Activated naive CD8-positive, alpha-beta T cell treated with anti-CD3 and anti-CD28 coated beads for 36 hours (primary cell): ENCODE results near the gene SBNO2. TPM values are rescaled to one million over a fixed set of nuclear protein-coding genes. Genes with fewer than 3 reads are reported as not detected.
A peak's percentile ranks its signal among the peaks of the same experiment; 100 is the strongest.

Experiments
- DNase-seq: peaks from one replicate; pipeline ENCODE4 v3.0.0; 2021
- H3K27ac Mint-ChIP-seq: one replicate; pipeline ENCODE4 v1.8.0; 2022; ENCODE audit warnings: mild to moderate bottlenecking, moderate library complexity, mixed read lengths
- H3K27me3 Mint-ChIP-seq: one replicate; pipeline ENCODE4 v1.8.0; 2022; ENCODE audit warnings: mild to moderate bottlenecking, mixed read lengths
- H3K36me3 Mint-ChIP-seq: one replicate; pipeline ENCODE4 v1.8.0; 2021; ENCODE audit warnings: mild to moderate bottlenecking, mixed read lengths
- H3K4me1 Mint-ChIP-seq: one replicate; pipeline ENCODE4 v1.8.0; 2021; ENCODE audit warnings: mixed read lengths
- H3K4me3 Mint-ChIP-seq: one replicate; pipeline ENCODE4 v1.8.0; 2022; ENCODE audit warnings: mild to moderate bottlenecking, moderate library complexity, mixed read lengths
- H3K9me3 Mint-ChIP-seq: one replicate; pipeline ENCODE4 v1.8.0; 2022; ENCODE audit warnings: mixed read lengths
- total RNA-seq, 2 experiments: library from RNA; stranded (reverse); gene quantifications; one replicate each; pipeline ENCODE4 v1.2.3, GENCODE V29; 2021

SBNO2 gene
- total RNA-seq, 2 experiments from 2014 or later = 50.5 to 51.6 TPM

DNA sequence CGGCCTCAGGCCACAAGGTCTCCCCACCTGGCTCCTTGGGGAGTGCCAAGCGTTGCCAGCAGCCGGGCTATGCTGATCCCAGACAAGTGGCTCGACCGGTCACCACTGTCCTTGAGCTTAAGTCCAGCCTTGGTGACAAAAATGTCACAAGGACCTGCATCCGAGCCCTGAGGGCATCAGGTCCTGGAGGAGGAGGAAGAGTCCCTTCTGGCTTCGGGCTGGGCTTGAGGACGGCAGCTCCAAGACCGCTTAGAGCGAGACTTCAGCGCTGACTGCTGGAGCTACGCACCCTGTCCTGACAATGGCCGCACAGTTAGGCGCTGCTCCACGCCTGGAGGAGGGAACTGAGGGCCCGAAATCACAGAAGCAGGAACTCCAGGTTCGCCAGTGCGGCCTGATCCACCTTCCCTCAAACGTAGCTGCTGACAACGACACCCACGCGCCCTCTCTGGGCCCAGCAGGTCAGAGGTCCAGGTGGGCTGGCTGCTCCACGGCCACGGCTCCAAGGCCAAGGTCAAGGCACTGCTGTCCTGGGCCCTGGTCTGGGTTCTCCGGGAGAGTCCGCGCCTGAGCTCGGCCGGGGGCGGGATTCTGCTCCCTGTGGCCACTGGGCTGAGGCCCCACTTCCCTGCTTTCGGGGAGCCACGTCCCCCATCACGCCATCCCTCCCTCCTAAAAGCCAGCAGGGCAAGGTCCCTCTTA, 7.0 kb downstream of the SBNO2 start:
- no peak for DNase-seq
- Mint-ChIP-seq H3K4me1 (peaks cover 14% of the 10 kb centered on the region), H3K4me3 (no peak overlapping the region), H3K9me3 (no peaks in the 10 kb centered on the region), H3K27me3 (no peaks in the 10 kb centered on the region), H3K36me3 (peaks cover 2% of the 10 kb centered on the region), H3K27ac (no peak overlapping the region)

DNA sequence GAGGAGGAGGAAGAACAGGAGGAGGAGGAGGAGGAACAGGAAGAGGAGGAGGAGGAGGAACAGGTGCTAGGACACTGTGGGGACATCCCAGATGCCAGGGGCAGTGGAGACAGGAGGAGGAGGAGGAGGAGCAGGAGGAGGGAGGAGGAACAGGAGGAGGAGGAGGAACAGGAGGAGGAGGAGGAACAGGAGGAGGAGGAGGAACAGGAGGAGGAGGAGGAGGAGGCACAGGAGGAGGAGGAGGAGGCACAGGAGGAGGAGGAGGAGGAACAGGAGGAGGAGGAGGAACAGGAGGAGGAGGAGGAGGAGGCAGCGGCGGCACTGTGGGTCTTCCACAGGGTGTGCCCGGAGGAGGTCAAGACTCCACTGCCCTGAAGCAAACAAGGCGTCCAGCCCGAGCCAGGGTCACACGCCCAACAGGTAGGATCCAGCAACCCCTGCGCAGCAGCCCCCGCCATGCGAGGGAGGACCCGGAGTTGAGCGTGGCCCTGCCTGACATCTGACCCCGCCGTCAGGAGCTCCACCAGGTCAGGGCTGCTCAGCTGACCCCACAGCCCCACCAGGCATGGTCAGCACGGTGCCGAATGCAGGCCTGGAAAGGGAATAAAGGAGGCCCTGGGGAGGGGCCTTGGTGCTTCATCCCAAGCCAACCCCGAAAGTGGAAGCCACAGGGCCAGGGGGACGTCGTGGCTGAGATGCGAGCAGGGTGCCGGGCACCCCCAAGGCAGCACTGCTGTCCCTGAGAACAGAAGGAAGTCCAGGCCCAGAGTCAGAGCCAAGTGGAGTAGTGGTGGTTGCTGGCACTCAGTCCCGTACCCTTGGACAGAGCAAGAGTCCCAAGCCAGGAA, 9.2 kb downstream of the SBNO2 start:
- H3K4me3 Mint-ChIP-seq = no peak overlapping the region
- H3K9me3 Mint-ChIP-seq = no peaks in the 10 kb centered on the region
- DNase-seq = no peak
- H3K36me3 Mint-ChIP-seq = peaks cover 2% of the 10 kb centered on the region
- no peaks in the 10 kb centered on the region for H3K27me3 Mint-ChIP-seq
- peak overlapping the region; percentile 34 for H3K27ac Mint-ChIP-seq
- peaks cover 5% of the 10 kb centered on the region for H3K4me1 Mint-ChIP-seq

DNA sequence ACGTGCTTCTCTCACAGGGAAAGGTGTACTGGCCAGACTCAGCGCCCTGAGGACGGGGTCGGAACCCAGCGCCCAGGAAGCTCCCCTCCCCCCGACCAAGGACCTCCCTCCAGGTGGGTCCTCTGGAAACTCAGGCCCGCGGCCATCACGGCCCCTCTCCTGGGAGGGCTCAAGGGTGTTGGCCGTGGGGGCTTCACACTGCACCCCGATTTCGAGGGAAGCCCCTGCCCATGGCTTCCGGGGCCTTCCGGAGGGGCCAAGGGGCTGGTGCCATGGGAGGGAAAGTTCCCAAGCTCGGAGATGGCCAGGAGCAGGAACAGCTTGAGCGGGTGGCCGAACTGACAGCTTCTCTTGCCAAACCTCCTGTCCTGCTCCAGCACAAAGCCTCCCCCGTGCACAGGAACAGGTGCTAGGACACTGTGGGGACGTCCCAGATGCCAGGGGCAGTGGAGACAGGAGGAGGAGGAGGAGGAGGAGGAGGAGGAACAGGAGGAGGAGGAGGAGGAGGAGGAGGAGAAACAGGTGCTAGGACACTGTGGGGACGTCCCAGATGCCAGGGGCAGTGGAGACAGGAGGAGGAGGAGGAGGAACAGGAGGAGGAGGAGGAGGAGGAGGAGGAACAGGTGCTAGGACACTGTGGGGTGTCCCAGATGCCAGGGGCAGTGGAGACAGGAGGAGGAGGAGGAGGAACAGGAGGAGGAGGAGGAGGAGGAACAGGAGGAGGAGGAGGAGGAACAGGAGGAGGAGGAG, 10.0 kb downstream of the SBNO2 start:
- Mint-ChIP-seq H3K9me3 (no peaks in the 10 kb centered on the region), H3K4me3 (no peak overlapping the region), H3K4me1 (no peaks in the 10 kb centered on the region), H3K36me3 (peaks cover 2% of the 10 kb centered on the region), H3K27ac (no peak overlapping the region), H3K27me3 (no peaks in the 10 kb centered on the region)
- DNase-seq = no peak

DNA sequence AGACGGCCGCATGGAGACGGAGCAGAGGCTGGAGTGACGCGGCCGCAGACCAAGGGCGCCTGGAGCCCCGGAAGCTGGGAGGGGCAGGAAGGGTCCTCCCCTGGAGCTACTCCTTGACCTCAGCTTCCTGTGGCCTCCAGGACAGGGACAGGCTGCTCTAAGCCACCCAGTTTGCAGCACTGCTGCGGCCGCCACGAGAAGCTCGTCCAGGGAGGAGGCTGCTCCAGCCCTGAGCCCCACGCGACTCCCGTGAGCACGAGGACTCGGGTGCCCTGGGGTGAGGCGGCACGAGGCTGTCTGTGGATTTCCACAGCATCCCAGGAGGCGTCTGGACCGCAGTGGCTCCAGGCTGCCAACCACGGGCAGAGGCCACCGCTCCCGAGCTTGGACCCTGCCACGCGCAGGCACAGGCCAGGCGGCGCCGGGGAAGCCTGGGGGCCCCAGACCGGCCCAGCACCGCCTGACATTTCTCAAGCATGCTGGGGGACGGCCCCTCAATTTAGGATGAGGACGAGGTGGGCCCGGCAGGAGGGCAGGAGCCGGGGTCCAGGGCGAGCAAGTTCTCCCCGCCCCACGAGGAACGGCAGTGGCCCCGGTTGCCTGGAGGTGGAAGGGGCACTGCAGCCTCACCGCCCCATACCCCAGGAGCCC, 10.7 kb downstream of the SBNO2 start:
- no peaks in the 10 kb centered on the region for H3K27me3 Mint-ChIP-seq
- no peaks in the 10 kb centered on the region for H3K4me1 Mint-ChIP-seq
- no peak for DNase-seq
- no peaks in the 10 kb centered on the region for H3K9me3 Mint-ChIP-seq
- no peak overlapping the region for H3K4me3 Mint-ChIP-seq
- no peak overlapping the region for H3K27ac Mint-ChIP-seq
- H3K36me3 Mint-ChIP-seq = no peaks in the 10 kb centered on the region

DNA sequence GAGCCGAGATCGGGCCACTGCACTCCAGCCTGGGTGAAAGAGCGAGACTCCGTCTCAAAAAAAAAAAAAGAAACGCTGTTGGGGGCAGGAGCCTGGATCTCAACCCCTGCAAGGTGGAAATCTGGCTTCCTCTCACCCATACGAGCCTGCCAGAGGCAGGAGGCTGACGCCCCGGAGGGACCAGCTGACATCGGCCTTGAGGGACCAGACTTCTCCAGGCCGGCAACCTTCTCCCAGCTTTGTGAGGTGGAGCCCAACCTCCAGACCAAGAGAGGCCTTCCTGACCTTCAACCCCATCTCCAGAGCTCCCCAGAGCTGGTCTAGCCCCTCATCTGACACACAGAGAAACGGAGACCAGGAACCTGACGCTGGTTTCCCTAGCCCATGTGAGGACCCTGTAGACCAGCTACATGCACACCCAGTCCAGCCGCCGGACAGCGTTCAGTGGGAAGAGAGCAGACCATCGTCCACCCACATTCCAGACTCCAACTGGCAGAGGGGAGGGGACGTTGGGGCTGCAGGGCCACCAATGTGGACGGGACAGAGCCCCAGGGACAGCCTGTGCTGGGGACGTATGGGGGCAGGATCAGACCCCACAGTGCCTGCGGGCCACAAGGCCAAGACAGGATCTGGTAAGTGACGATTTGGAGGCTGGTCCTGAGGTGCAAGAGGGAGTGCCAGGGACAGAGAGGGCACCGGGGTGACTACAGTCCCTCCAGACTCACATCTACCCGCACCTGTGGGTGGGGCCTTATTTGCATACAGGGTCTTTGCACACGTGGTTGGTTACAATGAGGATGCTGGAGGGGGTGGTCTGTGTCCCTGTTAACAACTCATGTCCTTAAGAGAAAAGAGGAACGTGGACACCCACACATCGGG, 11.4 kb downstream of the SBNO2 start:
- no peaks in the 10 kb centered on the region for H3K27me3 Mint-ChIP-seq
- H3K27ac Mint-ChIP-seq = no peak overlapping the region
- H3K9me3 Mint-ChIP-seq = no peaks in the 10 kb centered on the region
- no peaks in the 10 kb centered on the region for H3K4me1 Mint-ChIP-seq
- DNase-seq = no peak
- H3K4me3 Mint-ChIP-seq = no peak overlapping the region
- H3K36me3 Mint-ChIP-seq = peaks cover 2% of the 10 kb centered on the region

DNA sequence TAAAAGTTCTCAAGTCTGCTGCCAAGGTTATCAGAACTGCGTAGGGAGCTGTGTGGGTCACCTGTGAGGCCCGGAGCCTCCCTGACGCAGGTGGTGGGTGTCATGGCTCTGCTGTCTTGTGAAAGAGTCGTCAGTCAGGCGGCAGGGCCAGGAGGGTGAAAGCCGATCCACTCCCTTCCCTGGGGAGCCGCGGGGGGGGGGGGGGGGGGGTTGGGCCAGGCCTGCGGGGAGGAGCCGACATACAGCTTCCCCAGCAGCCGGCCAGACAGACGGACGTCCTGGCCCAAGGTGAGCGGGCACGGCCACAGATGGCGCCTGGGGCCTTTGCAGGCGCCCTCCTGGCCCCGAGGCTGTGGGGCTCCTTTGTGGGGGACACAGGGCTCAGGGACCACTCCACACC, 12.4 kb downstream of the SBNO2 start:
- H3K27me3 Mint-ChIP-seq = no peaks in the 10 kb centered on the region
- H3K4me3 Mint-ChIP-seq = no peak overlapping the region
- H3K4me1 Mint-ChIP-seq = no peaks in the 10 kb centered on the region
- H3K9me3 Mint-ChIP-seq = no peaks in the 10 kb centered on the region
- no peak overlapping the region for H3K27ac Mint-ChIP-seq
- peaks cover 2% of the 10 kb centered on the region for H3K36me3 Mint-ChIP-seq
- no peak for DNase-seq

DNA sequence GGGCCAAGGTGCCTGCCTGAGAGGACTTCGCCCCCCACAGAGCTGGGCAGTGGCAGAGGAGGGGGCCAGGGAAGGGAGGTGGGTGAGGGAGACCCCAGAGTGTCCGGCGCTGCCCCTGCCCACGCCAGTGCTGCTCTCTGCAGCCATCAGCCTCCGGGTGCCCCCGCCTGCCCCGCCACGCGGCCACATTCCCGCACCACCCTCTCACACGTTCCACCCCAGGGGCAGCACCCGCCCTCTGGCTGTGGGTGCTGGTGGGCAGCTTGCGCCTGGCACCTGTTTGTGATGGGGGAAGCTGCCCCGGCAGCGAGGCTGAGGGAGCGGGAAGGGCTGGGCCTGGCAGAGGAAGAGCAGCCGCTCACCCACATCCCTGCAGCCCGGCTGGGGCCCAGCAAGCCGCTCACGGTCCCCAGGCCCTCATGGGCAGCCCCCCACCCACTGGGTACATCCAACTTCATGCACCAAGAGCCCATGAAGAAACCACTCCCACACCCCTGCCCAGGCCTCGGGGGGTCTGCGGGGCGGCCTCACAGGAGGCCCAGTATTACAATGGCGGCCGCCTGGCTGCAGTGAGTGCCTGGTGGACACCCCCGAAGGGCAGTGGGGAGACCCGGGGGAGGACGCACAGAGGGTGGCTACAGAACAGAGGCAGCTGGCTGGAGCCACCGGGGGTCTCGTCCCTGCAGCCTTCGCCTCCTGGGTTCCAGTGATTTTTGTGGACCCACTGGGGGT, 14.0 kb downstream of the SBNO2 start:
- H3K4me1 Mint-ChIP-seq = no peaks in the 10 kb centered on the region
- no peak overlapping the region for H3K27ac Mint-ChIP-seq
- peaks cover 2% of the 10 kb centered on the region for H3K36me3 Mint-ChIP-seq
- H3K9me3 Mint-ChIP-seq = no peaks in the 10 kb centered on the region
- no peaks in the 10 kb centered on the region for H3K27me3 Mint-ChIP-seq
- no peak overlapping the region for H3K4me3 Mint-ChIP-seq
- no peak for DNase-seq

DNA sequence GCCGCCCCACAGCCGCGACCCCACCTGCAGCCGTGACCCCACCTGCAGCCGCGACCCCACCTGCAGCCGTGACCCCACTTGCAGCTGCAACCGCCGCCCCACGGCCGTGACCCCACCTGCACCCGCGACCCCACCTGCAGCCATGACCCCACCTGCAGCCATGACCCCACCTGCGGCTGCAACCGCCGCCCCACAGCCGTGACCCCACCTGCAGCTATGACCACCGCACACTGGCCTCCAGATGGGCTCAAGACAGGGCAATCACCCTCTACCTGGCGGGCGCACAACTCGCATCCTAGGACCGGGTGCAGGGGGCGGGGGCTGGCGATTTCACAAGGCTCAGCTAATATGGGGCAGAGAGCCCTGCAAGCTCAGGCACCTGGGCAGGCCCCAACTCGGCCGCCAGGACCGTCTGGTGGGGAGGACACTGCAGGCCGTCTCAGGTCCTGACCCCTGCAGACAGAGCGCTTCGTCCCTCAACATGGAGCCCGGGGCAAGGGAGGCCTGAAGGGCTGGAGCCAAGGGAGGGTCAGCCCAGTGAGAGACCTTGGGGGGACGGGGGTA, 15.1 kb downstream of the SBNO2 start:
- Mint-ChIP-seq H3K27ac (no peak overlapping the region), H3K9me3 (no peaks in the 10 kb centered on the region), H3K4me3 (no peak overlapping the region), H3K27me3 (no peaks in the 10 kb centered on the region), H3K36me3 (peaks cover 2% of the 10 kb centered on the region), H3K4me1 (no peaks in the 10 kb centered on the region)
- no peak for DNase-seq

DNA sequence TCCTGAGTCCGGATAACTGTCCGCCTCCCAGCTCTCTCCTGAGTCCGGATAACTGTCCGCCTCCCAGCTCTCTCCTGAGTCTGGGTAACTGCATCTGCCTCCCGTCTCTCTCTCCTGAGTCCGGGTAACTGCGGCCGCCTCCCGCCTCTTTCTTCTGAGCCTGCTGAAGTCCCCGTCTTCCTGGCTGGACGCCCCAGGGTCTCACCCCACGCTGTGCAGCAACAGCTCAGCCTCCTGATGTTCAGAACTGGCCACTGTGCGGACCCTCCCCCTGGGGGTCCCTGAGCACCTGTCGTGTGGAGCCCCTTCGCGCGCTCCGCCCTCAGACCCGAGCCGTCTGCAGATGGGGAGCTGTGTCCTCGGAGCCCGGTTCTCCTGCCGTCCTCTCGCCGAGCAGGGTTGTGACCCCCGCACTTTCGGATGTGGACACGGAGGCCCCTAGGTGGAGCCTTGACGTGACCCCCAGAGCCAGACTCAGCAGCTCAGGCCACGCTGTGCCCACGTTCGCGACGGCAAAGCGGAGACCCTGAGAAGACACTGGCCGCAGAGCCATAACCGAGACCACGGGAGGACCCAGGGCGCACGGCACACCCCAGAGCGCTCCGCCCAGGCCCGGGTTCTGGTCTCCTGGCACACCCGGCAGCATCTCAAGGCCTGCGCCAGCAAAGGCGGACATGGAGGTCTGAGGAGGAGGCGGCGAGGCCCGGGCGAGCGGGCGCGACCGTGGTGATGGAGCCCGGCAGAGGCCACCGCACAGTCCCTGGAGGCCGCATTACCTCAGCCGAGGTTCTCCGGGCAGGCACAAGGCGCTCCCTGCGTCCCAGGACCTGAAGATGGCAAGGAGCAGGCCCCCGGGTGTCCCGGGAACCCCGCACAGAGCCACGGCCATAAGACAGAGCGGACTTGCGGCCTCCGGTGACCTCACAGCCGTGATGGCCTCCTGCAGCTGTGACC, 15.9 kb downstream of the SBNO2 start:
- Mint-ChIP-seq H3K4me1 (no peaks in the 10 kb centered on the region), H3K9me3 (no peaks in the 10 kb centered on the region), H3K27ac (no peak overlapping the region), H3K27me3 (no peaks in the 10 kb centered on the region), H3K4me3 (no peak overlapping the region), H3K36me3 (peaks cover 2% of the 10 kb centered on the region)
- no peak for DNase-seq

DNA sequence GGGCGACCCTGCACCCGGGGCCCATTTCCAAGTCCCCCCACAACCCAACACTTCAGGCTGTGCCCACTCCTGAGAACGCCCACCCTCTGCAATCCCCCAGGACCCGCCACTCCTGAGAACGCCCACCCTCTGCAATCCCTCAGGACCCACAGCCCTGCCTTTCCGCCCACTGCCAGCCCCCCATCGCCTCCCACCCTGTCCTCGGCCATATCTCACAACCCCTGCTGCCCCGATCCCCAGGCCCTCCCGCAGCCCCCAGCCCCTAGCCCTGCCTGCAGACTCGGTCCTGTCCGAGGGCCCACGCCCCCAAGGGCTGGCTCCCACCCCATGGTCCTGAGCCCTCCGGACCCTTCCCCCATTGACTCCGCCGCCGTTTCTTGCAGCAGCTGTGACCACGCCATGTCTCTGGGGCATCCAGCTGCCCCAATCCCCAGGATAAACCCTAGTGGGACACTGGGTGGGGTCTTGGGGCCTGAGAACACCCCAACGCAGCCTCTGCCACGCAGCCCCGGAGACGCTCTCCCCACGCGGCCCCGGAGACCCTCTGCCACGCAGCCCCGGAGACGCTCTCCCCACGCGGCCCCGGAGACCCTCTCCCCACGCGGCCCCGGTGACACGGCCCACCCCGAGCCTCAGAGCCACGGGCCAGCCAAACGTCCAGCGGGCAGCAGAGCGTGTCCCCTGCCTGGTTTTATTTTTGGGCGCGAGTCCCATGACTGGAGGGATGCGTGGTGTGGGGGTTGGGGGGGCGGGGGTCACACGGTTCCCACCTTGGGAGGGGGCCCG, 17.0 kb downstream of the SBNO2 start:
- Mint-ChIP-seq H3K27me3 (no peaks in the 10 kb centered on the region), H3K36me3 (peaks cover 2% of the 10 kb centered on the region), H3K4me1 (no peaks in the 10 kb centered on the region), H3K9me3 (no peaks in the 10 kb centered on the region), H3K27ac (no peak overlapping the region), H3K4me3 (no peak overlapping the region)
- DNase-seq = no peak

DNA sequence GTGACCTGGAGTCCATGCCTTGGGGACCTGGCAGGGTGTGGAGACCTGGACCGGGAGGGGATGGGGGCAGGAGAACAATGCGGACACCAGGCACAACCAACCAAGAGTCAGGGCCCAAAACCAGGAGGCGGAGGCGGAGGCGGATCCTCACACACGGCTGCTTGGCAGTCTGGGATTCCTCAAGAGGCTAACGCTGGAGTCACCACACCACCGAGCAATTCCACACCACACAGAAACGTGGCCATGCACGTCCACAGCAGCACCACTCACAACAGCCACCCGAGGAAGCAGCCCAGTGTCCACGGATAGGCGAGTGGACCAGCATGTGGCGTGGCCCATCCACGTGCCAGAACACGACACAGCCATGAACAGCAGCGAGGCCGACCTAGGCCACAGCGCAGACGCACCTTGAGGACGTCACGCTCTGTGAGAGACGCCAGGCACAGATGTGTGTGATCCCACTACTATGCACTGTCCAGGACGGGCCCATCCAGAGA, 17.7 kb downstream of the SBNO2 start:
- Mint-ChIP-seq H3K4me3 (no peak overlapping the region), H3K36me3 (peaks cover 2% of the 10 kb centered on the region), H3K27ac (no peak overlapping the region), H3K4me1 (no peaks in the 10 kb centered on the region), H3K9me3 (no peaks in the 10 kb centered on the region), H3K27me3 (no peaks in the 10 kb centered on the region)
- no peak for DNase-seq
